HCT116 (cell line): ENCODE data around the gene SAMD9. TPM values are rescaled to one million over a fixed set of nuclear protein-coding genes. Genes with fewer than 3 reads are reported as not detected.

ENCODE experiments used
- ATAC-seq: fragments of 200-7000 bp; cut with Tn5 transposase; 2 replicates; pipeline ENCODE4 v1.9.1; 2020; ENCODE audit warnings: mild to moderate bottlenecking, moderate library complexity
- BruUV-seq: library from RNA; stranded (reverse); fragments of 400-500 nt; replicated peaks from 2 replicates; lab custom pipeline; 2021; lab: Mats Ljungman, UMichigan
- CTCF ChIA-PET: fragments of 300-600 bp; sonication (Branson Sonifier 250); formaldehyde crosslinking; loops from one replicate; lab custom pipeline; 2021; ENCODE audit warnings: antibody characterized with exemption; lab: Charles Lee
- POLR2A ChIA-PET: fragments of 300-600, 350-600 bp; sonication (Branson Sonifier 250); formaldehyde crosslinking; loops from one replicate; lab custom pipeline; 2021; ENCODE audit warnings: antibody characterized with exemption; lab: Charles Lee
- RAD21 ChIA-PET, 2 experiments: fragments of 300-600 bp; sonication (Branson Sonifier 250); formaldehyde crosslinking; loops; one replicate each; lab custom pipeline; 2023; ENCODE audit warnings: low total read pairs in 2 of 2; ENCODE audit not compliant: uncharacterized antibody in 2 of 2, unreplicated experiment in 2 of 2, low non-redundant PET in 1 of 2; lab: Charles Lee
- DNase-seq: peaks from one replicate; pipeline ENCODE4 v3.0.0-alpha.2; 2010; ENCODE audit warnings: low read depth, low spot score
- H2AFZ ChIP-seq: fragments of 200-600 bp; shearing (Covaris generic), sonication (generic); 2 replicates; pipeline ENCODE4 v1.6.1; 2017; ENCODE audit warnings: low read depth, mixed run types, mixed read lengths, antibody characterized with exemption, low read length; ENCODE audit not compliant: poor library complexity, severe bottlenecking
- H3K27ac ChIP-seq: 2 replicates; pipeline ENCODE4 v1.5.1; 2012; ENCODE audit warnings: low read depth, low read length
- H3K27me3 ChIP-seq: fragments of 200-600 bp; sonication (generic); 2 replicates; pipeline ENCODE4 v1.6.1; 2016; ENCODE audit warnings: mixed run types, low read length, mixed read lengths; ENCODE audit not compliant: insufficient read depth
- H3K36me3 ChIP-seq, 2 experiments: fragments of 200-500 bp in 1 of 2; fragments of 200-600 bp in 1 of 2; sonication (Bioruptor generic) in 1 of 2; sonication (generic) in 1 of 2; 2 replicates each; pipeline versions ENCODE4 v1.5.1 to v1.6.1; 2014 to 2016; ENCODE audit warnings: low read length in 2 of 2, inconsistent platforms in 1 of 2, mixed read lengths in 1 of 2, mixed run types in 1 of 2; ENCODE audit not compliant: insufficient read depth in 2 of 2, control insufficient read depth in 1 of 2
- H3K4me1 ChIP-seq, 2 experiments: fragments of 200-600 bp in 1 of 2; sonication (generic) in 1 of 2; 2 replicates each; pipeline versions ENCODE4 v1.5.1 to v1.6.1; 2012 to 2017; ENCODE audit warnings: low read length in 2 of 2, inconsistent platforms in 1 of 2, mild to moderate bottlenecking in 1 of 2, mixed read lengths in 1 of 2, mixed run types in 1 of 2, moderate library complexity in 1 of 2; ENCODE audit not compliant: insufficient read depth in 2 of 2, control insufficient read depth in 1 of 2
- H3K4me2 ChIP-seq: fragments of 200-600 bp; sonication (generic); 2 replicates; pipeline ENCODE4 v1.6.1; 2017; ENCODE audit warnings: mixed run types, low read length, mixed read lengths
- H3K4me3 ChIP-seq, 2 experiments: fragments of 200-600 bp in 1 of 2; sonication (generic) in 1 of 2; replicated peaks in 1 of 2; 2 replicates each; pipeline ENCODE4 v1.5.1; 2011 to 2016; ENCODE audit warnings: low read length in 2 of 2, control low read depth in 1 of 2, low read depth in 1 of 2, mild to moderate bottlenecking in 1 of 2, mixed read lengths in 1 of 2, mixed run types in 1 of 2
- H3K79me2 ChIP-seq: fragments of 200-600 bp; sonication (generic); 2 replicates; pipeline ENCODE4 v1.6.1; 2017; ENCODE audit warnings: mild to moderate bottlenecking, mixed run types, low read length, moderate library complexity, mixed read lengths; ENCODE audit not compliant: insufficient read depth
- H3K9ac ChIP-seq: fragments of 200-600 bp; sonication (generic); 2 replicates; pipeline ENCODE4 v1.6.1; 2016; ENCODE audit warnings: low read length, mixed read lengths
- H3K9me2 ChIP-seq: fragments of 200-600 bp; sonication (generic), shearing (Covaris generic); 2 replicates; pipeline ENCODE4 v1.6.1; 2017; ENCODE audit warnings: mixed run types, mild to moderate bottlenecking, moderate library complexity; ENCODE audit not compliant: insufficient read depth
- H3K9me3 ChIP-seq, 2 experiments: fragments of 200-500 bp in 1 of 2; fragments of 200-600 bp in 1 of 2; sonication (Bioruptor generic) in 1 of 2; sonication (generic) in 1 of 2; 2 replicates each; pipeline ENCODE4 v1.6.1; 2014 to 2017; ENCODE audit warnings: low read length in 2 of 2, mixed read lengths in 2 of 2, inconsistent platforms in 1 of 2, low read depth in 1 of 2, mild to moderate bottlenecking in 1 of 2, mixed run types in 1 of 2, moderate library complexity in 1 of 2; ENCODE audit not compliant: control insufficient read depth in 1 of 2, insufficient read depth in 1 of 2
- H4K20me1 ChIP-seq: fragments of 200-600 bp; sonication (generic), shearing (Covaris generic); 2 replicates; pipeline ENCODE4 v1.6.1; 2017; ENCODE audit warnings: mixed run types, mild to moderate bottlenecking, moderate library complexity; ENCODE audit not compliant: insufficient read depth
- ATF3 ChIP-seq: IDR thresholded peaks from 2 replicates; pipeline ENCODE4 v1.6.1; 2012
- CTCF ChIP-seq, 3 experiments: fragments of 200-600 bp in 1 of 3; sonication (generic) in 1 of 3; IDR thresholded peaks in 2 of 3; conservative IDR thresholded peaks in 1 of 3; 2 replicates each; pipeline ENCODE4 v1.5.1; 2012 to 2017; ENCODE audit warnings: low read depth in 2 of 3, low read length in 2 of 3, antibody characterized with exemption in 1 of 3, borderline replicate concordance in 1 of 3, control low read depth in 1 of 3, mild to moderate bottlenecking in 1 of 3, mixed read lengths in 1 of 3, mixed run types in 1 of 3, moderate library complexity in 1 of 3; ENCODE audit not compliant: insufficient read depth in 1 of 3
- ELF1 ChIP-seq: IDR thresholded peaks from 2 replicates; pipeline ENCODE4 v1.6.1; 2012; ENCODE audit warnings: low read depth, borderline replicate concordance
- FOSL1 ChIP-seq: IDR thresholded peaks from 2 replicates; pipeline ENCODE4 v1.6.1; 2012; ENCODE audit warnings: low read depth
- SIN3A ChIP-seq: IDR thresholded peaks from 2 replicates; pipeline ENCODE4 v1.6.1; 2012; ENCODE audit warnings: low read depth
- TCF7L2 ChIP-seq: IDR thresholded peaks from 2 replicates; pipeline ENCODE4 v1.7.0; 2011; ENCODE audit warnings: borderline replicate concordance, inconsistent platforms; ENCODE audit not compliant: insufficient read depth, insufficient read length; ENCODE audit errors: extremely low read depth
- ZFX ChIP-seq: fragments of 450-650 bp; IDR thresholded peaks from 2 replicates; pipeline ENCODE4 v1.6.1; 2017
- ZNF274 ChIP-seq: fragments of 200-500 bp; sonication (Bioruptor generic); IDR thresholded peaks from 2 replicates; pipeline ENCODE4 v1.6.1; 2014; ENCODE audit warnings: mild to moderate bottlenecking, low read depth, low read length, inconsistent platforms
- intact Hi-C: fragments of 100-400 bp; cut with micrococcal nuclease; formaldehyde crosslinking; loops from 2 replicates; pipeline ENCODE4 v1.10.0; 2022
- total RNA-seq: library from RNA; stranded (reverse); gene quantifications from one replicate; pipeline ENCODE4 v1.2.1, GENCODE V29; 2021; ENCODE audit not compliant: unreplicated experiment

Gene SAMD9
- total RNA-seq, 1 experiment from 2014 or later = 5.3 TPM

GRCh38 chr7:93145354-93145753 is 27.6 kb upstream of the SAMD9 start:
- no peaks in the 10 kb centered on the region for H3K4me1 ChIP-seq
- ChIA-PET CTCF (no interaction called here), RAD21 (no interaction called here)
- no peaks in the 10 kb centered on the region for H3K79me2 ChIP-seq
- BruUV-seq = no TSS peak
- no peak overlapping the region for H3K4me2 ChIP-seq
- DNase-seq = no peak
- H4K20me1 ChIP-seq = no peaks in the 10 kb centered on the region
- TF ChIP-seq ZFX (no peak), FOSL1 (no peak), ELF1 (no peak), ATF3 (no peak), CTCF (IDR thresholded peaks at IDR 0.05 in 2 of 3, conservative IDR thresholded peaks at IDR 0.05 in 1 of 3; ENCODE audit: borderline replicate concordance in 1 of 3, insufficient read depth in 1 of 3, low read depth in 2 of 3, low read length in 2 of 3) (no peak)
- TF ChIP-seq, all 23 proteins: peak for 0
- peaks cover 3% of the 10 kb centered on the region; the same call in 1 of the 2 replicates for H3K9me2 ChIP-seq
- H3K4me3 ChIP-seq = no peak overlapping the region
- no peak overlapping the region for H3K9ac ChIP-seq
- intact Hi-C loops = no loop called here
- POLR2A ChIA-PET = no interaction called here
- no peak for ATAC-seq
- no peaks in the 10 kb centered on the region for H3K9me3 ChIP-seq
- no peak overlapping the region for H2AFZ ChIP-seq
- H3K36me3 ChIP-seq = no peaks in the 10 kb centered on the region
- no peaks in the 10 kb centered on the region for H3K27me3 ChIP-seq
- no peak overlapping the region for H3K27ac ChIP-seq

- no peaks in the 10 kb centered on the region for H3K4me1 ChIP-seq
- H3K27me3 ChIP-seq = no peaks in the 10 kb centered on the region
- intact Hi-C loops = no loop called here
- H3K9ac ChIP-seq = no peak overlapping the region
- no TSS peak for BruUV-seq
- no peaks in the 10 kb centered on the region for H3K9me3 ChIP-seq
- ChIA-PET RAD21 (no interaction called here), POLR2A (no interaction called here), CTCF (no interaction called here)
- no peak overlapping the region for H2AFZ ChIP-seq
- H3K9me2 ChIP-seq = 0 out of 2 replicates have a peak, but pooled peaks cover 3% of the 10 kb centered on the region
- no peaks in the 10 kb centered on the region for H4K20me1 ChIP-seq
- no peak overlapping the region for H3K4me2 ChIP-seq
- ATAC-seq (no peak), DNase-seq (no peak)
- no peaks in the 10 kb centered on the region for H3K36me3 ChIP-seq
- H3K79me2 ChIP-seq = no peaks in the 10 kb centered on the region
- TF ChIP-seq ZNF274 (no peak), SIN3A (no peak), TCF7L2 (no peak), ELF1 (no peak)
- H3K4me3 ChIP-seq = no peak overlapping the region
- H3K27ac ChIP-seq = no peak overlapping the region
Measured at GRCh38 chr7:93142127-93142526, 24.3 kb upstream of the SAMD9 start.
